GM12864 (cell line): ENCODE data around the gene CNKSR1.

Experiments used
- DNase-seq: peaks from one replicate; pipeline ENCODE4 v3.0.0-alpha.2; 2011; ENCODE audit warnings: low read depth
- H3K4me3 ChIP-seq: 2 replicates; pipeline ENCODE4 v1.5.1; 2011; ENCODE audit warnings: mild to moderate bottlenecking, low read depth, low read length, control low read depth
- CTCF ChIP-seq: IDR thresholded peaks from 2 replicates; pipeline ENCODE4 v1.5.1; 2011; ENCODE audit warnings: low read depth, mild to moderate bottlenecking, moderate library complexity, low read length, control low read depth, inconsistent platforms; ENCODE audit errors: missing control alignments

The CNKSR1 gene

DNA sequence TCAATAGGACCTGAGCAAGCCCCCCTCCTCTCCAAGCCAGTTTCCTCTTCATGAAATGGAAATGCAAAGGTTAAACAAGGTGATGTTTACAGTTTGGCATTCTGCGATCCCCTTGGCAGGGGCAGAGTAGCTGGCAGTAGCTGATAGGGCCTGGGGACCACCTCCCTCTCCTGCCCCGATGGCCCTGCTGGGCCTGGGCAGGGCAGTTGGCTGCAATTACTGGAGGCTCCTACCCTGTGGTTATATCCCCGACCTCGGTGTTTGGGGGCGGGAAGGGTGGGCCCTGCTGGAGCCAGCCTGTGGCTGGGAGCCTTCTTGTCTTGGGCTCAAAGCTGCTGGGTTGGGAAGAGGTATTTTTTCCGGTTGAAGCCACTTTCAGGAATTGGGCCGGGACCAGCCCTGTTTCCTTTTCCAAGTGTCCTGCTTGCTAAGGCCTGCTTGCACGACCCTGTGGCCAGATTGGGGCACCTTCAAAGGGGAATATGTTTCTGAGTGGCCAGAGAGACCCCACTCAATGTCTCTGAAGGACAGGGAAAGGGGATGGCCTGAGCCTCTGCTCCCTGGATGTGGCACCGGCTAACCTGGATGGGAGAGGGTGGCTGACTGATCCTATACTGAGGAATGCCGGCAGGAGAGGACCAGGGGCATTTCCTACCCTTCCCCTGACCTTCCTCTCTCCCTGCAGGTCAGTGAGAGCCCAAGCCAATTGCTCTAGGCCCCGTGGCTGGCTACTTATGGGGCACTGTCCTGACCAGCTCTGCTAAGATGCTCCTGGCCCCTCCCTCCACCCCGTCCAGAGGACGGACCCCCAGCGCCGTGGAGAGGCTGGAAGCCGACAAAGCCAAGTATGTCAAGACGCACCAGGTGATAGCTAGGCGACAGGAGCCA, 16.5 kb upstream of the CNKSR1 start:
- no peak for DNase-seq
- TF ChIP-seq CTCF = no peak
- no peak overlapping the region for H3K4me3 ChIP-seq

DNA sequence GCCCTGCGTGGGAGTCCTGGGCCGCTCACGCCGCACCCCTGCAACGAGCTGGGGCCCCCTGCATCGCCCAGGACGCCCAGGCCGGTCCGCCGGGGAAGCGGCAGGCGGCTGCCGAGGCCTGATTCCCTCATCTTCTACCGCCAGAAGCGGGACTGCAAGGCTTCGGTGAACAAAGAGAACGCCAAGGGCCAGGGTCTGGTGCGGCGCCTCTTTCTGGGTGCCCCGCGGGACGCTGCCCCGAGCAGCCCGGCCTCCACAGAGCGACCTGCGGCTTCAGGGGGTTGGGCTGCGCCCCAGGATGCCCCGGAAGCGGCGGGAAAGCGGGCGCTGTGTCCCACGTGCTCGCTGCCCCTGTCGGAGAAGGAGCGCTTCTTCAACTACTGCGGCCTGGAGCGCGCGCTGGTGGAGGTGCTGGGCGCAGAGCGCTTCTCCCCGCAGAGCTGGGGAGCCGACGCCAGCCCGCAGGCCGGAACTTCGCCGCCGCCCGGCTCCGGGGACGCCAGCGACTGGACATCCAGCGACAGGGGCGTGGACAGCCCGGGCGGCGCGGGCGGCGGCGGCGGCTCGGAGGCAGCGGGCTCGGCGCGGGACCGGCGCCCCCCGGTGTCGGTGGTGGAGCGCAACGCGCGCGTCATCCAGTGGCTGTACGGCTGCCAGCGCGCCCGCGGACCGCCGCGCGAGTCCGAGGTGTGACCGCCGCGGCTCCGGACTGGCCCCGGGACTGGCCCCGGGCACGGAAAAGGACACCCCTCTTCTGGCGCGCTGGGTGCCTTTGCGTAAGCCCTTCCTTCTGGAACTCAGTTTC, 15.7 kb upstream of the CNKSR1 start:
- no peak for TF ChIP-seq CTCF
- H3K4me3 ChIP-seq = no peak overlapping the region
- no peak for DNase-seq

DNA sequence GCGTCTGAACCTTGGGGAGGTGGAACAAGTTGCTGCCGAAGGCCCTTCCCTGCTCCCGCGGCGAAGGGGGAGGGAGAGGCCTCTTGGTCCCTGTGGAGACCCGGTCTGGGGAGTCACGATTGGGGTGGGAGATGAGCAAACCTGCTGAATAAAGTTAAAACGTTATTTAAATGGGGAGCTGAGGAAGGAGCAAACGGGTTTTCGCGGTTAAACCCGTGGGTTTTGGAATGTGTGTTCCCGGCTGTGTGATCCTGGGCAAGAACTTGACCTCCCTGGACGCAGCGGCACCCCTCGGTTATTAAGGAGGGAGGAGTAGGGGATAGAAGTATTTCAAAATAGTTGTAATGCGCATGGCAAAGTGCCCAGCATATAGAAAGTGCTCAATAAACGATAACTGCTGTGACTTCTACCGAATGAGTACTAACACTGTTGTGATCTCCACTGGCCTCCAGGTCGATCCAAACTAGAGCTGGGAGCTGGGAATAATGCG, 15.0 kb upstream of the CNKSR1 start:
- no peak for DNase-seq
- H3K4me3 ChIP-seq = no peak overlapping the region

DNA sequence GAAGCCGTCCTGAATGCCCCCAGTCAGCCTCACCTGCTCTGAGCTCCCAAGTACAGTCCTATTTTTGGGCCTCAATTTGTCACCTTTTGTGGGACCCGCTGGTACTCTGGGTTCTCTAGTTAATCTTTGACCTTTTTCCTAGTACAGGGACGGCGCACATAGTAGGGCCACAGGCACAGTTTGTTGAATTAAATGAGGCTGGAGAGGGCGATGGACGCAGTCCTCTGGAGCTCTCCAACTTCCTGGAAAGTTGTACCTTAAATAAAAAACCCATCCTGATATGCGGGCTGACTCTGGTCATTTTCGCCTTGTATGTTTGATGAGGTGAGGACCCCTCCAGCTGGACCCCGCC, 13.6 kb upstream of the CNKSR1 start:
- no peak overlapping the region for H3K4me3 ChIP-seq
- no peak for TF ChIP-seq CTCF

More for the DNA sequence above, 15.0 kb upstream of the CNKSR1 start:
- TF ChIP-seq CTCF = no peak

GRCh38 chr1:26164036-26164860, 13.0 kb upstream of the CNKSR1 start:
- peak; percentile 55 for TF ChIP-seq CTCF
- DNase-seq = no peak
- no peak overlapping the region; the same call in 1 of the 2 replicates for H3K4me3 ChIP-seq

More for the DNA sequence above, 13.6 kb upstream of the CNKSR1 start:
- no peak for DNase-seq
